Memory B cell (primary cell): ENCODE data around the gene KYNU.

Source experiments
- ATAC-seq: fragments of 150-1000 bp; cut with Tn5 transposase; 2 replicates; pipeline ENCODE4 v1.10.0; 2021; ENCODE audit warnings: low read depth, mild to moderate bottlenecking, moderate library complexity
- DNase-seq, 2 donors: peaks; one replicate each; pipeline ENCODE4 v3.0.0; 2022; ENCODE audit warnings: low spot score in 2 of 2
- H3K27ac Mint-ChIP-seq: one replicate; pipeline ENCODE4 v1.8.0; 2022; ENCODE audit warnings: mild to moderate bottlenecking, moderate library complexity, mixed read lengths
- H3K27me3 Mint-ChIP-seq: one replicate; pipeline ENCODE4 v1.8.0; 2022; ENCODE audit warnings: mixed read lengths
- H3K36me3 Mint-ChIP-seq: one replicate; pipeline ENCODE4 v1.8.0; 2022; ENCODE audit warnings: mild to moderate bottlenecking, mixed read lengths
- H3K4me1 Mint-ChIP-seq: one replicate; pipeline ENCODE4 v1.8.0; 2022; ENCODE audit warnings: mixed read lengths
- H3K4me3 Mint-ChIP-seq: one replicate; pipeline ENCODE4 v1.8.0; 2022; ENCODE audit warnings: mild to moderate bottlenecking, moderate library complexity, mixed read lengths
- H3K9me3 Mint-ChIP-seq: one replicate; pipeline ENCODE4 v1.8.0; 2022; ENCODE audit warnings: mixed read lengths

KYNU gene

GRCh38 chr2:142877216-142877838 is at the start of gene KYNU:
KYNU (plus strand) TSS chr2:142877664; CDS start chr2:142885368, 7,704 bp downstream.
- ATAC-seq (peak; percentile 74), DNase-seq (peak in 1 of 2 donors; percentile 44)
- Mint-ChIP-seq H3K27me3 (no peaks in the 10 kb centered on the region), H3K27ac (peak within 1 kb of the TSS; percentile 94), H3K4me1 (peaks cover 51% of the 10 kb centered on the region), H3K9me3 (no peaks in the 10 kb centered on the region), H3K4me3 (peak within 1 kb of the TSS; percentile 86), H3K36me3 (peaks cover 12% of the 10 kb centered on the region)

GRCh38 chr2:142834021-142834420 is 43.4 kb upstream of the KYNU start:
- ATAC-seq: no peak
- Mint-ChIP-seq H3K9me3 (peaks cover 1% of the 10 kb centered on the region), H3K36me3 (no peaks in the 10 kb centered on the region), H3K27me3 (no peaks in the 10 kb centered on the region), H3K27ac (peak overlapping the region; percentile 19), H3K4me1 (no peaks in the 10 kb centered on the region), H3K4me3 (no peak overlapping the region)
- no peak for DNase-seq

GRCh38 chr2:142840436-142840835 is 37.0 kb upstream of the KYNU start:
- H3K4me1 Mint-ChIP-seq: peaks cover 3% of the 10 kb centered on the region
- ATAC-seq (no peak), DNase-seq (no peak)
- H3K27ac Mint-ChIP-seq: no peak overlapping the region
- no peaks in the 10 kb centered on the region for H3K27me3 Mint-ChIP-seq
- no peaks in the 10 kb centered on the region for H3K36me3 Mint-ChIP-seq
- H3K4me3 Mint-ChIP-seq: no peak overlapping the region
- H3K9me3 Mint-ChIP-seq: no peaks in the 10 kb centered on the region

GRCh38 chr2:142841788-142842187 is 35.7 kb upstream of the KYNU start:
- Mint-ChIP-seq H3K4me1 (peaks cover 3% of the 10 kb centered on the region), H3K36me3 (peaks cover 2% of the 10 kb centered on the region), H3K27ac (no peak overlapping the region), H3K27me3 (peaks cover 2% of the 10 kb centered on the region), H3K4me3 (no peak overlapping the region), H3K9me3 (no peaks in the 10 kb centered on the region)
- ATAC-seq: no peak
- no peak for DNase-seq

- Mint-ChIP-seq H3K9me3 (no peaks in the 10 kb centered on the region), H3K4me3 (no peak overlapping the region), H3K36me3 (peaks cover 3% of the 10 kb centered on the region), H3K27ac (no peak overlapping the region), H3K27me3 (peaks cover 2% of the 10 kb centered on the region), H3K4me1 (peaks cover 3% of the 10 kb centered on the region)
- DNase-seq: no peak
- ATAC-seq: no peak
Measured at GRCh38 chr2:142842369-142842768, 35.1 kb upstream of the KYNU start.

- H3K9me3 Mint-ChIP-seq: no peaks in the 10 kb centered on the region
- ATAC-seq (no peak), DNase-seq (no peak)
- peaks cover 3% of the 10 kb centered on the region for H3K36me3 Mint-ChIP-seq
- H3K4me3 Mint-ChIP-seq: no peak overlapping the region
- no peak overlapping the region for H3K27ac Mint-ChIP-seq
- peaks cover 3% of the 10 kb centered on the region for H3K4me1 Mint-ChIP-seq
- peaks cover 2% of the 10 kb centered on the region for H3K27me3 Mint-ChIP-seq
Measured at GRCh38 chr2:142843731-142844130, 33.7 kb upstream of the KYNU start.

- H3K4me3 Mint-ChIP-seq: no peak overlapping the region
- no peak for DNase-seq
- peaks cover 3% of the 10 kb centered on the region for H3K36me3 Mint-ChIP-seq
- no peaks in the 10 kb centered on the region for H3K4me1 Mint-ChIP-seq
- H3K27ac Mint-ChIP-seq: no peak overlapping the region
- peaks cover 2% of the 10 kb centered on the region for H3K27me3 Mint-ChIP-seq
- H3K9me3 Mint-ChIP-seq: no peaks in the 10 kb centered on the region
- ATAC-seq: no peak
Measured at GRCh38 chr2:142848023-142848606, 29.3 kb upstream of the KYNU start.

GRCh38 chr2:142849820-142850219 is 27.6 kb upstream of the KYNU start:
- Mint-ChIP-seq H3K27ac (no peak overlapping the region), H3K4me1 (peaks cover 2% of the 10 kb centered on the region), H3K36me3 (peaks cover 4% of the 10 kb centered on the region), H3K4me3 (no peak overlapping the region), H3K27me3 (peaks cover 2% of the 10 kb centered on the region), H3K9me3 (no peaks in the 10 kb centered on the region)
- DNase-seq (no peak), ATAC-seq (no peak)

- H3K36me3 Mint-ChIP-seq: peaks cover 3% of the 10 kb centered on the region
- no peak for ATAC-seq
- no peak overlapping the region for H3K4me3 Mint-ChIP-seq
- no peaks in the 10 kb centered on the region for H3K9me3 Mint-ChIP-seq
- peaks cover 2% of the 10 kb centered on the region for H3K4me1 Mint-ChIP-seq
- no peak overlapping the region for H3K27ac Mint-ChIP-seq
- no peaks in the 10 kb centered on the region for H3K27me3 Mint-ChIP-seq
- no peak for DNase-seq
Measured at GRCh38 chr2:142853912-142854311, 23.6 kb upstream of the KYNU start.

- Mint-ChIP-seq H3K27ac (no peak overlapping the region), H3K4me1 (peaks cover 2% of the 10 kb centered on the region)
- no peak for ATAC-seq
Measured at GRCh38 chr2:142857256-142858164, 20.0 kb upstream of the KYNU start.

GRCh38 chr2:142858961-142859360 is 18.5 kb upstream of the KYNU start:
- Mint-ChIP-seq H3K36me3 (peaks cover 3% of the 10 kb centered on the region), H3K27me3 (no peaks in the 10 kb centered on the region), H3K27ac (no peak overlapping the region)

More at GRCh38 chr2:142857256-142858164, 20.0 kb upstream of the KYNU start:
- no peaks in the 10 kb centered on the region for H3K9me3 Mint-ChIP-seq
- no peak overlapping the region for H3K4me3 Mint-ChIP-seq
- H3K27me3 Mint-ChIP-seq: no peaks in the 10 kb centered on the region
- peaks cover 3% of the 10 kb centered on the region for H3K36me3 Mint-ChIP-seq
- no peak for DNase-seq

GRCh38 chr2:142862299-142862698 is 15.2 kb upstream of the KYNU start:
- ATAC-seq: no peak

More at GRCh38 chr2:142858961-142859360, 18.5 kb upstream of the KYNU start:
- peaks cover 10% of the 10 kb centered on the region for H3K4me1 Mint-ChIP-seq
- H3K4me3 Mint-ChIP-seq: no peak overlapping the region
- no peak for DNase-seq
- no peak for ATAC-seq
- no peaks in the 10 kb centered on the region for H3K9me3 Mint-ChIP-seq

GRCh38 chr2:142862847-142863246 is 14.6 kb upstream of the KYNU start:
- Mint-ChIP-seq H3K9me3 (no peaks in the 10 kb centered on the region), H3K36me3 (no peaks in the 10 kb centered on the region), H3K27me3 (no peaks in the 10 kb centered on the region), H3K4me1 (peaks cover 28% of the 10 kb centered on the region), H3K4me3 (no peak overlapping the region), H3K27ac (no peak overlapping the region)
- ATAC-seq (no peak), DNase-seq (no peak)

More at GRCh38 chr2:142862299-142862698, 15.2 kb upstream of the KYNU start:
- H3K36me3 Mint-ChIP-seq: no peaks in the 10 kb centered on the region
- no peaks in the 10 kb centered on the region for H3K9me3 Mint-ChIP-seq
- no peak overlapping the region for H3K27ac Mint-ChIP-seq
- no peaks in the 10 kb centered on the region for H3K27me3 Mint-ChIP-seq
- H3K4me1 Mint-ChIP-seq: peaks cover 25% of the 10 kb centered on the region
- no peak overlapping the region for H3K4me3 Mint-ChIP-seq
- DNase-seq: no peak

- ATAC-seq (no peak), DNase-seq (no peak)
- no peak overlapping the region for H3K27ac Mint-ChIP-seq
- H3K9me3 Mint-ChIP-seq: no peaks in the 10 kb centered on the region
- no peaks in the 10 kb centered on the region for H3K27me3 Mint-ChIP-seq
- peaks cover 29% of the 10 kb centered on the region for H3K4me1 Mint-ChIP-seq
- peaks cover under 1% of the 10 kb centered on the region for H3K36me3 Mint-ChIP-seq
- no peak overlapping the region for H3K4me3 Mint-ChIP-seq
Measured at GRCh38 chr2:142863485-142863961, 13.9 kb upstream of the KYNU start.
